ENCODE measurements around the gene SIM2. TPM values are rescaled to one million over a fixed set of nuclear protein-coding genes. Genes with fewer than 3 reads are reported as not detected.

SIM2 gene
- total and polyA plus RNA-seq, 2 of the 13 experiments (the other 11 are each of a cell fraction or from before 2014, with no cell fraction given) = 0.36 to 0.53 TPM

GRCh38 chr21:36664662-36664990 is 34.3 kb upstream of the SIM2 start:
- H3K4me1 ChIP-seq (ENCODE audit: insufficient read depth, low read length) = peaks cover 48% of the 10 kb centered on the region
- in situ Hi-C loops (cut with HindIII; ENCODE audit: extremely low pct_ligation_motif_present, low pct_unique_long_range_greater_than_20kb) = no loop called here
- H3K27me3 ChIP-seq (ENCODE audit: control insufficient read depth in 1 of 2, insufficient read depth in 2 of 2, low read length in 2 of 2) = peaks cover 3 to 25% of the 10 kb centered on the region in 2 experiments; a peak in 3 of 5 replicates
- H3K36me3 ChIP-seq (replicated peaks in 1 of 2; ENCODE audit: control insufficient read depth in 1 of 2, insufficient read depth in 2 of 2, low read length in 2 of 2) = no peaks in the 10 kb centered on the region
- TF ChIP-seq HNRNPLL (IDR thresholded peaks at IDR 0.05; ENCODE audit: low read depth, low read length, poor library complexity, severe bottlenecking) = no peak
- TF ChIP-seq BHLHE40 (IDR thresholded peaks at IDR 0.05; ENCODE audit: low read length) = no peak
- TF ChIP-seq ZNF432 (CRISPR knock-in tag; IDR thresholded peaks at IDR 0.05; ENCODE audit: borderline replicate concordance) = no peak
- no peak for TF ChIP-seq RNF2 (conservative IDR thresholded peaks at IDR 0.05; ENCODE audit: low read depth)
- no peak for TF ChIP-seq ATF6 (CRISPR knock-in tag; conservative IDR thresholded peaks at IDR 0.05)
- no peak for TF ChIP-seq ZNF24 (IDR thresholded peaks at IDR 0.05)
- TF ChIP-seq SP1 (IDR thresholded peaks at IDR 0.05) = no peak
- TF ChIP-seq SP1 (CRISPR knock-in tag; IDR thresholded peaks at IDR 0.05) = no peak
- TF ChIP-seq ZNF276 (CRISPR knock-in tag; IDR thresholded peaks at IDR 0.05; ENCODE audit: low read depth) = no peak
- no peak for TF ChIP-seq CBX5 (CRISPR knock-in tag; IDR thresholded peaks at IDR 0.05; ENCODE audit: borderline replicate concordance)
- no peak for TF ChIP-seq CCDC6 (CRISPR knock-in tag; IDR thresholded peaks at IDR 0.05)
- no peak for TF ChIP-seq REL (CRISPR knock-in tag; conservative IDR thresholded peaks at IDR 0.05)
- TF ChIP-seq MAZ (IDR thresholded peaks at IDR 0.05; ENCODE audit: borderline replicate concordance, low read depth, low read length) = no peak
- TF ChIP-seq MAZ (CRISPR knock-in tag; IDR thresholded peaks at IDR 0.05; ENCODE audit: low read depth) = no peak
- TF ChIP-seq ZNF674 (CRISPR knock-in tag; IDR thresholded peaks at IDR 0.05; ENCODE audit: low read depth) = no peak
- no peak for TF ChIP-seq IRX3 (CRISPR knock-in tag; IDR thresholded peaks at IDR 0.05; ENCODE audit: borderline replicate concordance, low read depth)
- TF ChIP-seq ZNF550 (CRISPR knock-in tag; IDR thresholded peaks at IDR 0.05; ENCODE audit: borderline replicate concordance) = no peak
- H4K20me1 ChIP-seq (ENCODE audit: insufficient read depth, low read length) = no peaks in the 10 kb centered on the region
- H3K9ac ChIP-seq (ENCODE audit: insufficient read depth, low read depth, low read length) = no peak overlapping the region
- no peak overlapping the region for H3K4me3 ChIP-seq (replicated peaks in 1 of 3; ENCODE audit: insufficient read depth in 1 of 3, low read depth in 2 of 3, low read length in 3 of 3)
- intact Hi-C loops (cut with micrococcal nuclease; ENCODE audit: unreplicated experiment) = no loop called here
- no peak overlapping the region for H3K27ac ChIP-seq (ENCODE audit: extremely low read length, insufficient read depth, low read length)
- no peak for ATAC-seq
- BruUV-seq (replicated peaks) = no TSS peak
- H3K79me2 ChIP-seq (ENCODE audit: insufficient read depth, low read length) = no peaks in the 10 kb centered on the region
- H2AFZ ChIP-seq (ENCODE audit: low read length) = no peak overlapping the region
- 53% methylated on average over 6 of the region's 9 CpGs for WGBS (ENCODE audit: low lambda C conversion rate)
- POLR2A ChIA-PET = no interaction called here
- FAIRE-seq = no peak
- CTCF ChIA-PET (ENCODE audit: low intra/inter-chr PET ratio, low total read pairs) = no interaction called here
- no peak overlapping the region for H3K4me2 ChIP-seq (ENCODE audit: low read depth, low read length)
- no peak for DNase-seq (ENCODE audit: low spot score)
- H3K9me3 ChIP-seq (ENCODE audit: low read length) = no peaks in the 10 kb centered on the region

Data from HepG2 (cell line).